Measurements from ENCODE around the gene ART1.

GRCh38 chr11:3622521-3622920, 22.4 kb upstream of the ART1 start:
- no peak for TF ChIP-seq CTCF (IDR thresholded peaks at IDR 0.05; ENCODE audit: low read depth, low read length, poor library complexity, severe bottlenecking)
- no peak for TF ChIP-seq EZH2phosphoT487 (IDR thresholded peaks at IDR 0.05; ENCODE audit: borderline replicate concordance, low read length)

Data from DOHH2 (cell line).